HCT116 (cell line): Measurements from ENCODE around the gene HIP1. TPM values are rescaled to one million over a fixed set of nuclear protein-coding genes. Genes with fewer than 3 reads are reported as not detected.

ENCODE experiments used
- ATAC-seq: fragments of 200-7000 bp; cut with Tn5 transposase; 2 replicates; pipeline ENCODE4 v1.9.1; 2020; ENCODE audit warnings: mild to moderate bottlenecking, moderate library complexity
- BruUV-seq: library from RNA; stranded (reverse); fragments of 400-500 nt; replicated peaks from 2 replicates; lab custom pipeline; 2021; lab: Mats Ljungman, UMichigan
- CTCF ChIA-PET: fragments of 300-600 bp; sonication (Branson Sonifier 250); formaldehyde crosslinking; loops from one replicate; lab custom pipeline; 2021; ENCODE audit warnings: antibody characterized with exemption; lab: Charles Lee
- POLR2A ChIA-PET: fragments of 300-600, 350-600 bp; sonication (Branson Sonifier 250); formaldehyde crosslinking; loops from one replicate; lab custom pipeline; 2021; ENCODE audit warnings: antibody characterized with exemption; lab: Charles Lee
- RAD21 ChIA-PET, 2 experiments: fragments of 300-600 bp; sonication (Branson Sonifier 250); formaldehyde crosslinking; loops; one replicate each; lab custom pipeline; 2023; ENCODE audit warnings: low total read pairs in 2 of 2; ENCODE audit not compliant: uncharacterized antibody in 2 of 2, unreplicated experiment in 2 of 2, low non-redundant PET in 1 of 2; lab: Charles Lee
- DNase-seq: peaks from one replicate; pipeline ENCODE4 v3.0.0-alpha.2; 2010; ENCODE audit warnings: low read depth, low spot score
- H2AFZ ChIP-seq: fragments of 200-600 bp; shearing (Covaris generic), sonication (generic); 2 replicates; pipeline ENCODE4 v1.6.1; 2017; ENCODE audit warnings: low read depth, mixed run types, mixed read lengths, antibody characterized with exemption, low read length; ENCODE audit not compliant: poor library complexity, severe bottlenecking
- H3K27ac ChIP-seq: 2 replicates; pipeline ENCODE4 v1.5.1; 2012; ENCODE audit warnings: low read depth, low read length
- H3K27me3 ChIP-seq: fragments of 200-600 bp; sonication (generic); 2 replicates; pipeline ENCODE4 v1.6.1; 2016; ENCODE audit warnings: mixed run types, low read length, mixed read lengths; ENCODE audit not compliant: insufficient read depth
- H3K36me3 ChIP-seq, 2 experiments: fragments of 200-500 bp in 1 of 2; fragments of 200-600 bp in 1 of 2; sonication (Bioruptor generic) in 1 of 2; sonication (generic) in 1 of 2; 2 replicates each; pipeline versions ENCODE4 v1.5.1 to v1.6.1; 2014 to 2016; ENCODE audit warnings: low read length in 2 of 2, inconsistent platforms in 1 of 2, mixed read lengths in 1 of 2, mixed run types in 1 of 2; ENCODE audit not compliant: insufficient read depth in 2 of 2, control insufficient read depth in 1 of 2
- H3K4me1 ChIP-seq, 2 experiments: fragments of 200-600 bp in 1 of 2; sonication (generic) in 1 of 2; 2 replicates each; pipeline versions ENCODE4 v1.5.1 to v1.6.1; 2012 to 2017; ENCODE audit warnings: low read length in 2 of 2, inconsistent platforms in 1 of 2, mild to moderate bottlenecking in 1 of 2, mixed read lengths in 1 of 2, mixed run types in 1 of 2, moderate library complexity in 1 of 2; ENCODE audit not compliant: insufficient read depth in 2 of 2, control insufficient read depth in 1 of 2
- H3K4me2 ChIP-seq: fragments of 200-600 bp; sonication (generic); 2 replicates; pipeline ENCODE4 v1.6.1; 2017; ENCODE audit warnings: mixed run types, low read length, mixed read lengths
- H3K4me3 ChIP-seq, 2 experiments: fragments of 200-600 bp in 1 of 2; sonication (generic) in 1 of 2; replicated peaks in 1 of 2; 2 replicates each; pipeline ENCODE4 v1.5.1; 2011 to 2016; ENCODE audit warnings: low read length in 2 of 2, control low read depth in 1 of 2, low read depth in 1 of 2, mild to moderate bottlenecking in 1 of 2, mixed read lengths in 1 of 2, mixed run types in 1 of 2
- H3K79me2 ChIP-seq: fragments of 200-600 bp; sonication (generic); 2 replicates; pipeline ENCODE4 v1.6.1; 2017; ENCODE audit warnings: mild to moderate bottlenecking, mixed run types, low read length, moderate library complexity, mixed read lengths; ENCODE audit not compliant: insufficient read depth
- H3K9ac ChIP-seq: fragments of 200-600 bp; sonication (generic); 2 replicates; pipeline ENCODE4 v1.6.1; 2016; ENCODE audit warnings: low read length, mixed read lengths
- H3K9me2 ChIP-seq: fragments of 200-600 bp; sonication (generic), shearing (Covaris generic); 2 replicates; pipeline ENCODE4 v1.6.1; 2017; ENCODE audit warnings: mixed run types, mild to moderate bottlenecking, moderate library complexity; ENCODE audit not compliant: insufficient read depth
- H3K9me3 ChIP-seq, 2 experiments: fragments of 200-500 bp in 1 of 2; fragments of 200-600 bp in 1 of 2; sonication (Bioruptor generic) in 1 of 2; sonication (generic) in 1 of 2; 2 replicates each; pipeline ENCODE4 v1.6.1; 2014 to 2017; ENCODE audit warnings: low read length in 2 of 2, mixed read lengths in 2 of 2, inconsistent platforms in 1 of 2, low read depth in 1 of 2, mild to moderate bottlenecking in 1 of 2, mixed run types in 1 of 2, moderate library complexity in 1 of 2; ENCODE audit not compliant: control insufficient read depth in 1 of 2, insufficient read depth in 1 of 2
- H4K20me1 ChIP-seq: fragments of 200-600 bp; sonication (generic), shearing (Covaris generic); 2 replicates; pipeline ENCODE4 v1.6.1; 2017; ENCODE audit warnings: mixed run types, mild to moderate bottlenecking, moderate library complexity; ENCODE audit not compliant: insufficient read depth
- CBX3 ChIP-seq: IDR thresholded peaks from 2 replicates; pipeline ENCODE4 v1.6.1; 2012; ENCODE audit warnings: low read depth
- CEBPB ChIP-seq: IDR thresholded peaks from 2 replicates; pipeline ENCODE4 v1.6.1; 2012; ENCODE audit warnings: low read depth
- ELF1 ChIP-seq: IDR thresholded peaks from 2 replicates; pipeline ENCODE4 v1.6.1; 2012; ENCODE audit warnings: low read depth, borderline replicate concordance
- EZH2 ChIP-seq: fragments of 200-600 bp; sonication (generic); IDR thresholded peaks from 2 replicates; pipeline ENCODE4 v1.6.1; 2017; ENCODE audit warnings: antibody characterized with exemption, mixed run types
- EZH2phosphoT487 ChIP-seq: fragments of 200-600 bp; IDR thresholded peaks from 2 replicates; pipeline ENCODE4 v1.6.1; 2018; ENCODE audit warnings: antibody characterized with exemption, borderline replicate concordance
- FOSL1 ChIP-seq: IDR thresholded peaks from 2 replicates; pipeline ENCODE4 v1.6.1; 2012; ENCODE audit warnings: low read depth
- JUND ChIP-seq: IDR thresholded peaks from 2 replicates; pipeline ENCODE4 v1.6.1; 2012
- MAX ChIP-seq: IDR thresholded peaks from 2 replicates; pipeline ENCODE4 v1.6.1; 2012
- POLR2A ChIP-seq: IDR thresholded peaks from 2 replicates; pipeline ENCODE4 v1.7.0; 2011; ENCODE audit warnings: borderline replicate concordance; ENCODE audit not compliant: insufficient read depth, insufficient read length; ENCODE audit errors: extremely low read depth
- POLR2AphosphoS5 ChIP-seq: IDR thresholded peaks from 2 replicates; pipeline ENCODE4 v1.6.1; 2011; ENCODE audit warnings: mild to moderate bottlenecking, low read depth, low read length, moderate library complexity
- RAD21 ChIP-seq: IDR thresholded peaks from 2 replicates; pipeline ENCODE4 v1.6.1; 2012; ENCODE audit warnings: low read depth, mild to moderate bottlenecking
- REST ChIP-seq: IDR thresholded peaks from 2 replicates; pipeline ENCODE4 v1.6.1; 2012; ENCODE audit warnings: low read depth
- SIN3A ChIP-seq: IDR thresholded peaks from 2 replicates; pipeline ENCODE4 v1.6.1; 2012; ENCODE audit warnings: low read depth
- SP1 ChIP-seq: IDR thresholded peaks from 2 replicates; pipeline ENCODE4 v1.6.1; 2012; ENCODE audit warnings: low read depth
- SRF ChIP-seq: IDR thresholded peaks from 2 replicates; pipeline ENCODE4 v1.6.1; 2012; ENCODE audit warnings: low read depth
- TCF7L2 ChIP-seq: IDR thresholded peaks from 2 replicates; pipeline ENCODE4 v1.7.0; 2011; ENCODE audit warnings: borderline replicate concordance, inconsistent platforms; ENCODE audit not compliant: insufficient read depth, insufficient read length; ENCODE audit errors: extremely low read depth
- YY1 ChIP-seq: IDR thresholded peaks from 2 replicates; pipeline ENCODE4 v1.6.1; 2011; ENCODE audit warnings: low read length, low read depth, moderate library complexity, mild to moderate bottlenecking; ENCODE audit not compliant: insufficient replicate concordance; ENCODE audit errors: extremely low read depth
- ZBTB33 ChIP-seq: IDR thresholded peaks from 2 replicates; pipeline ENCODE4 v1.6.1; 2011; ENCODE audit warnings: mild to moderate bottlenecking, low read length, moderate library complexity; ENCODE audit not compliant: insufficient replicate concordance; ENCODE audit errors: extremely low read depth
- ZFX ChIP-seq: fragments of 450-650 bp; IDR thresholded peaks from 2 replicates; pipeline ENCODE4 v1.6.1; 2017
- intact Hi-C: fragments of 100-400 bp; cut with micrococcal nuclease; formaldehyde crosslinking; loops from 2 replicates; pipeline ENCODE4 v1.10.0; 2022
- total RNA-seq: library from RNA; stranded (reverse); gene quantifications from one replicate; pipeline ENCODE4 v1.2.1, GENCODE V29; 2021; ENCODE audit not compliant: unreplicated experiment

The HIP1 gene
- total RNA-seq, 1 experiment from 2014 or later = 22.1 TPM

GRCh38 chr7:75756206-75756990 lies 17.7 kb upstream of the HIP1 start:
- H3K9me2 ChIP-seq = no peaks in the 10 kb centered on the region
- DNase-seq (no peak), ATAC-seq (no peak)
- no peak overlapping the region for H2AFZ ChIP-seq
- no peaks in the 10 kb centered on the region for H3K9me3 ChIP-seq
- H3K4me1 ChIP-seq = no peaks in the 10 kb centered on the region
- H3K27ac ChIP-seq = no peak overlapping the region
- no peak overlapping the region for H3K4me3 ChIP-seq
- no peaks in the 10 kb centered on the region for H3K27me3 ChIP-seq
- no peak overlapping the region for H3K4me2 ChIP-seq
- no peaks in the 10 kb centered on the region for H3K79me2 ChIP-seq
- ChIA-PET POLR2A (no interaction called here), CTCF (interaction anchor here (0.9 kb wide), 1 partner anchor 11 kb away, joined by 3 read pairs; no protein-coding TSS in a partner anchor), RAD21 (no interaction called here)
- intact Hi-C loops = loop anchor here (10.0 kb wide), 1 partner anchor 272 kb away; the partner anchor contains the start of gene POM121C
- no peaks in the 10 kb centered on the region for H3K36me3 ChIP-seq
- H3K9ac ChIP-seq = no peak overlapping the region
- no peaks in the 10 kb centered on the region for H4K20me1 ChIP-seq
- TF ChIP-seq REST (no peak), POLR2A (no peak), CEBPB (no peak), CBX3 (no peak), RAD21 (no peak), FOSL1 (no peak), EZH2phosphoT487 (no peak), YY1 (no peak), SRF (no peak), POLR2AphosphoS5 (no peak), SP1 (no peak), JUND (no peak), EZH2 (no peak), ELF1 (no peak), MAX (no peak), SIN3A (no peak), ZFX (no peak), ZBTB33 (no peak), TCF7L2 (no peak)
- TF ChIP-seq, all 23 proteins: peak for 0
- BruUV-seq = no TSS peak
